Stimulated activated CD8-positive, alpha-beta memory T cell treated with anti-CD3 and anti-CD28 coated beads, Interleukin-2, amount 100 ng/mL, for 48 hours (primary cell): Measurements from ENCODE around the gene UBE2O.

ENCODE experiments used
- DNase-seq, 2 donors: peaks; one replicate each; pipeline ENCODE4 v3.0.0-alpha.2; 2020; ENCODE audit warnings: low read depth in 2 of 2

Gene UBE2O

GRCh38 chr17:76485569-76485968 lies 32.6 kb upstream of the UBE2O start:
- no peak for DNase-seq

GRCh38 chr17:76484228-76484725 lies 31.3 kb upstream of the UBE2O start:
- DNase-seq: no peak

GRCh38 chr17:76481071-76481655 lies 28.2 kb upstream of the UBE2O start:
- no peak for DNase-seq

- no peak for DNase-seq
Observed at GRCh38 chr17:76480632-76481031, 27.7 kb upstream of the UBE2O start.

- DNase-seq: no peak
Observed at GRCh38 chr17:76479515-76480060, 26.6 kb upstream of the UBE2O start.

GRCh38 chr17:76478730-76479514 lies 26.0 kb upstream of the UBE2O start:
- DNase-seq: no peak

GRCh38 chr17:76478097-76478496 lies 25.1 kb upstream of the UBE2O start:
- no peak for DNase-seq

- no peak for DNase-seq
Observed at GRCh38 chr17:76477576-76477975, 24.6 kb upstream of the UBE2O start.

- no peak for DNase-seq
Observed at GRCh38 chr17:76476736-76477135, 23.8 kb upstream of the UBE2O start.

GRCh38 chr17:76475302-76475701 lies 22.4 kb upstream of the UBE2O start:
- no peak for DNase-seq

- no peak for DNase-seq
Observed at GRCh38 chr17:76474894-76475293, 21.9 kb upstream of the UBE2O start.

- no peak for DNase-seq
Observed at GRCh38 chr17:76474238-76474637, 21.3 kb upstream of the UBE2O start.

GRCh38 chr17:76473541-76473985 lies 20.6 kb upstream of the UBE2O start:
- no peak for DNase-seq

GRCh38 chr17:76472726-76473125 lies 19.8 kb upstream of the UBE2O start:
- DNase-seq: no peak

GRCh38 chr17:76472258-76472645 lies 19.3 kb upstream of the UBE2O start:
- DNase-seq: no peak

- DNase-seq: no peak
Observed at GRCh38 chr17:76471498-76472257, 18.7 kb upstream of the UBE2O start.

- no peak for DNase-seq
Observed at GRCh38 chr17:76469991-76470739, 17.2 kb upstream of the UBE2O start.

GRCh38 chr17:76469076-76469990 lies 16.4 kb upstream of the UBE2O start:
- DNase-seq: no peak

- DNase-seq: no peak
Observed at GRCh38 chr17:76468634-76469010, 15.7 kb upstream of the UBE2O start.

- no peak for DNase-seq
Observed at GRCh38 chr17:76467809-76468633, 15.1 kb upstream of the UBE2O start.
